GM12892 (cell line): Measurements from ENCODE around the gene MYLK.

Experiments
- DNase-seq: peaks from one replicate; pipeline ENCODE4 v3.0.0; 2011; ENCODE audit not compliant: insufficient read length
- FAIRE-seq: peaks from 2 replicates; lab custom pipeline; 2011; peaks lifted over from hg19 to GRCh38; lab: Jason Lieb, UNC
- POLR2A ChIP-seq: IDR thresholded peaks from 2 replicates; pipeline ENCODE4 v1.6.1; 2011; ENCODE audit warnings: low read depth, low read length, control low read depth
- POLR2AphosphoS5 ChIP-seq: IDR thresholded peaks from 2 replicates; pipeline ENCODE4 v1.6.1; 2011; ENCODE audit warnings: low read depth, low read length, control low read depth
- TAF1 ChIP-seq: IDR thresholded peaks from 2 replicates; pipeline ENCODE4 v1.6.1; 2011; ENCODE audit warnings: low read depth, mild to moderate bottlenecking, control low read depth, low read length, borderline replicate concordance

MYLK gene

GRCh38 chr3:123789160-123789559 lies 95.0 kb downstream of the MYLK start:
- FAIRE-seq (no peak), DNase-seq (no peak)
- TF ChIP-seq TAF1 = no peak
- TF ChIP-seq POLR2A = no peak
- no peak for TF ChIP-seq POLR2AphosphoS5

GRCh38 chr3:123788710-123789109 lies 95.4 kb downstream of the MYLK start:
- no peak for DNase-seq
- FAIRE-seq = no peak
- no peak for TF ChIP-seq POLR2AphosphoS5
- no peak for TF ChIP-seq TAF1
- TF ChIP-seq POLR2A = no peak

GRCh38 chr3:123787133-123787532 lies 97.0 kb downstream of the MYLK start:
- DNase-seq (no peak), FAIRE-seq (no peak)
- TF ChIP-seq POLR2A (no peak), POLR2AphosphoS5 (no peak), TAF1 (no peak)

- DNase-seq (no peak), FAIRE-seq (no peak)
- no peak for TF ChIP-seq POLR2AphosphoS5
- no peak for TF ChIP-seq TAF1
- TF ChIP-seq POLR2A = no peak
Measured at GRCh38 chr3:123785602-123786001, 98.5 kb downstream of the MYLK start.

- no peak for TF ChIP-seq POLR2AphosphoS5
- TF ChIP-seq TAF1 = no peak
- no peak for TF ChIP-seq POLR2A
- FAIRE-seq (no peak), DNase-seq (no peak)
Measured at GRCh38 chr3:123783811-123784210, 100.3 kb downstream of the MYLK start.

- TF ChIP-seq POLR2AphosphoS5 (no peak), TAF1 (no peak), POLR2A (no peak)
- DNase-seq (no peak), FAIRE-seq (no peak)
Measured at GRCh38 chr3:123783050-123783689, 101.0 kb downstream of the MYLK start.

GRCh38 chr3:123782488-123782887 lies 101.6 kb downstream of the MYLK start:
- no peak for DNase-seq
- TF ChIP-seq POLR2AphosphoS5 (no peak), POLR2A (no peak), TAF1 (no peak)
- no peak for FAIRE-seq

GRCh38 chr3:123781571-123782275 lies 102.4 kb downstream of the MYLK start:
- no peak for TF ChIP-seq POLR2AphosphoS5
- TF ChIP-seq POLR2A = no peak
- no peak for TF ChIP-seq TAF1
- no peak for DNase-seq
- no peak for FAIRE-seq

GRCh38 chr3:123781138-123781537 lies 103.0 kb downstream of the MYLK start:
- DNase-seq (no peak), FAIRE-seq (no peak)
- TF ChIP-seq POLR2A (no peak), TAF1 (no peak), POLR2AphosphoS5 (no peak)

GRCh38 chr3:123780656-123781055 lies 103.5 kb downstream of the MYLK start:
- FAIRE-seq (no peak), DNase-seq (no peak)
- no peak for TF ChIP-seq POLR2AphosphoS5
- TF ChIP-seq POLR2A = no peak
- TF ChIP-seq TAF1 = no peak

- TF ChIP-seq POLR2A (no peak), POLR2AphosphoS5 (no peak), TAF1 (no peak)
- DNase-seq (no peak), FAIRE-seq (no peak)
Measured at GRCh38 chr3:123779655-123780231, 104.4 kb downstream of the MYLK start.
